Lower leg skin (tissue), 3 donors: Measurements from ENCODE around the gene PLCB1.

Source experiments
- POLR2A ChIP-seq, 2 donors: fragments of 450-650 bp; IDR thresholded peaks; one replicate each; pipeline ENCODE4 v1.6.1; 2016 to 2017; ENCODE audit warnings: antibody characterized with exemption in 2 of 2, mild to moderate bottlenecking in 1 of 2, moderate library complexity in 1 of 2
- TF ChIP-seq, protein P1 (sequence below), 3 donors: fragments of 450-650 bp; IDR thresholded peaks; one replicate each; pipeline ENCODE4 v1.5.1; 2016; ENCODE audit warnings: antibody characterized with exemption in 3 of 3, mild to moderate bottlenecking in 3 of 3, moderate library complexity in 2 of 3

DNA sequence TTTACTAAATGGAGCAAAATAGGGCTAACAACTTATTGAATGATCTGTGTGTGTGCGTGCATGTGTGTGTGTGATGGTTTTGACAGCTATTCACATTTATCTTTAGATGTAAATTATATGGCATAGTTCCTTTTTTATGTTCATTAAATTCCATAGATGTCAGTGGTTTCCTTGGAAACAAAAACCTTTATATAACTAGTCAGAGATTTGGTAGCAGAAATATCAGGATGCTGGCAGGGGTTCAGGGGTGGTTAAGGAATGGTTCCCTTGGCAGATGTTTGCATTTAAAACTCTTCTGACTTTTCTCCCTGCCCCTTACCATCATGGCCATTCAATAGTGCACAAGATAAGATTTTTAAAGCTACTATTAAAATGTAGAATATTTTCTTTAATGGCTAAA, 256.6 kb downstream of the PLCB1 start:
- TF ChIP-seq POLR2A (IDR thresholded peaks at IDR 0.05), result no peak
- TF ChIP-seq, protein P1, sequence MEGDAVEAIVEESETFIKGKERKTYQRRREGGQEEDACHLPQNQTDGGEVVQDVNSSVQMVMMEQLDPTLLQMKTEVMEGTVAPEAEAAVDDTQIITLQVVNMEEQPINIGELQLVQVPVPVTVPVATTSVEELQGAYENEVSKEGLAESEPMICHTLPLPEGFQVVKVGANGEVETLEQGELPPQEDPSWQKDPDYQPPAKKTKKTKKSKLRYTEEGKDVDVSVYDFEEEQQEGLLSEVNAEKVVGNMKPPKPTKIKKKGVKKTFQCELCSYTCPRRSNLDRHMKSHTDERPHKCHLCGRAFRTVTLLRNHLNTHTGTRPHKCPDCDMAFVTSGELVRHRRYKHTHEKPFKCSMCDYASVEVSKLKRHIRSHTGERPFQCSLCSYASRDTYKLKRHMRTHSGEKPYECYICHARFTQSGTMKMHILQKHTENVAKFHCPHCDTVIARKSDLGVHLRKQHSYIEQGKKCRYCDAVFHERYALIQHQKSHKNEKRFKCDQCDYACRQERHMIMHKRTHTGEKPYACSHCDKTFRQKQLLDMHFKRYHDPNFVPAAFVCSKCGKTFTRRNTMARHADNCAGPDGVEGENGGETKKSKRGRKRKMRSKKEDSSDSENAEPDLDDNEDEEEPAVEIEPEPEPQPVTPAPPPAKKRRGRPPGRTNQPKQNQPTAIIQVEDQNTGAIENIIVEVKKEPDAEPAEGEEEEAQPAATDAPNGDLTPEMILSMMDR (IDR thresholded peaks at IDR 0.05), result no peak
